GM19397 (cell line): ENCODE data around the gene RBL1.
"Not testable (repeated sequence)": the region's sequence is repeated elsewhere in the genome, so short reads cannot be mapped to it uniquely, and the experiment has no call there.

Experiments
- ATAC-seq: cut with Tn5 transposase; IDR thresholded peaks from one replicate; pipeline ENCODE4 v1.9.1; 2021; ENCODE audit warnings: mild to moderate bottlenecking, moderate library complexity; ENCODE audit not compliant: unreplicated experiment

RBL1 gene, protein sequence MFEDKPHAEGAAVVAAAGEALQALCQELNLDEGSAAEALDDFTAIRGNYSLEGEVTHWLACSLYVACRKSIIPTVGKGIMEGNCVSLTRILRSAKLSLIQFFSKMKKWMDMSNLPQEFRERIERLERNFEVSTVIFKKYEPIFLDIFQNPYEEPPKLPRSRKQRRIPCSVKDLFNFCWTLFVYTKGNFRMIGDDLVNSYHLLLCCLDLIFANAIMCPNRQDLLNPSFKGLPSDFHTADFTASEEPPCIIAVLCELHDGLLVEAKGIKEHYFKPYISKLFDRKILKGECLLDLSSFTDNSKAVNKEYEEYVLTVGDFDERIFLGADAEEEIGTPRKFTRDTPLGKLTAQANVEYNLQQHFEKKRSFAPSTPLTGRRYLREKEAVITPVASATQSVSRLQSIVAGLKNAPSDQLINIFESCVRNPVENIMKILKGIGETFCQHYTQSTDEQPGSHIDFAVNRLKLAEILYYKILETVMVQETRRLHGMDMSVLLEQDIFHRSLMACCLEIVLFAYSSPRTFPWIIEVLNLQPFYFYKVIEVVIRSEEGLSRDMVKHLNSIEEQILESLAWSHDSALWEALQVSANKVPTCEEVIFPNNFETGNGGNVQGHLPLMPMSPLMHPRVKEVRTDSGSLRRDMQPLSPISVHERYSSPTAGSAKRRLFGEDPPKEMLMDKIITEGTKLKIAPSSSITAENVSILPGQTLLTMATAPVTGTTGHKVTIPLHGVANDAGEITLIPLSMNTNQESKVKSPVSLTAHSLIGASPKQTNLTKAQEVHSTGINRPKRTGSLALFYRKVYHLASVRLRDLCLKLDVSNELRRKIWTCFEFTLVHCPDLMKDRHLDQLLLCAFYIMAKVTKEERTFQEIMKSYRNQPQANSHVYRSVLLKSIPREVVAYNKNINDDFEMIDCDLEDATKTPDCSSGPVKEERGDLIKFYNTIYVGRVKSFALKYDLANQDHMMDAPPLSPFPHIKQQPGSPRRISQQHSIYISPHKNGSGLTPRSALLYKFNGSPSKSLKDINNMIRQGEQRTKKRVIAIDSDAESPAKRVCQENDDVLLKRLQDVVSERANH

DNA sequence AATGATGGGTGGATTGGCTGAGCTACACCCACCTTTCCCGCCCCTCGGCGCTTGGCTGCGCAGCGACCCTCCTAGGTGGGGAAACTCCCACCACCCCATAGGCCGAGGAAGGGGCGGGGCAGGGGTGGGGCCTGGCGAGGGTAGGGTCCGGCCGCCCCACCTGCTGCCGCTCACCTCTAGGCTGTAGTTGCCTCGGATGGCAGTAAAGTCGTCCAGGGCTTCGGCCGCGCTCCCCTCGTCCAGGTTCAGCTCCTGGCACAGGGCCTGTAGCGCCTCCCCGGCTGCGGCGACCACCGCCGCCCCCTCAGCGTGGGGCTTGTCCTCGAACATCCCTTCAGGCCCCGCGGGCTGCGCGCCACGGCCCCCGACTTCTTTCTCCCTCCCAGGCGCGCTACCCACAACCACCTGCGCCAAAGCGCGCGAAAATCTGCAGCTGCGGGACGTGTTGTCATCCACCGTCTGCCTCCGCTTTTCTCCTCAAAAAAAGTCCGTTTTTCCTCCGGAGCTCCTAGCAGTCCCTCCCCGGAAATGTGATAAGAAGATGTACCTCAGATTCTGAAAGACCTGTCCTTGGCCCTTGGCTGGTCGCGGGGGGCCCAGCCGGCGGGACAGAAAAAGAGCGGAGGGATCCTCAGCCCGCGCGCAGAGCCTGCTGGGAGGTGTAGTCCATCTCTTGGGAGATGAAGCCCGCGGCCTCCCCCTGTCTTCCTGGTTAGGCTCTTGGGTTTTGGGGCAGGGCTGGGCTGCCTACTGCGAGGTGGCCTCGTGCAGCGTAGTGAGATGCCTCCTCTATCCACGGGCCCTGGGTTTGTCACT lies at the start of gene RBL1:
Gene RBL1, minus strand, starts transcription at position 399 of the 816 bp plus-strand sequence. Its CDS starts 69 bp downstream, at position 330.
- peak; percentile 78 for ATAC-seq

DNA sequence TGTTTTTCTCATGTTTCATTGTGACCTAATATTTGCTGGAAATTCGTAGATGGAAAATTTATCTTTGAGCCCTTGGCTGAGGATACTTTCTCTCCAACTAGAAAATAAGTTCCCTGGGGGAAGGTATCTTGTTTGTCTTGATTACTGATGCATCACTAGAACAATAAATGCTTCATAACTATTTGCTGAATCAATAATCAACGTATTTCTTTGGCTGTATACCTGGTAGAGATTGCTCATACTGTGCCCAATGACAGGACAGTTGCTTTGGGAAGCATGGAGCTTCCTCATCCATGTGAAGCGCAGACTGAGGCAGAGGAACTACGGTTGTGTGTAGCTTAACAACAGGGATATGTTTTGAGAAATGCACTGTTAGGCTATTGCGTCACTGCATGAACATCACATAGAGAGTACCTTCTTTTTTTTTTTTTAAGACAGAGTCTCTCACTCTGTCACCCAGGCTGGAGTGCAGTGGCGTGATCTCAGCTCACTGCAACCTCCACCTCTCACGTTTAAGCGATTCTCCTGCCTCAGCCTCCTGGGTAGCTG lies 49.1 kb upstream of the RBL1 start:
- no peak for ATAC-seq

DNA sequence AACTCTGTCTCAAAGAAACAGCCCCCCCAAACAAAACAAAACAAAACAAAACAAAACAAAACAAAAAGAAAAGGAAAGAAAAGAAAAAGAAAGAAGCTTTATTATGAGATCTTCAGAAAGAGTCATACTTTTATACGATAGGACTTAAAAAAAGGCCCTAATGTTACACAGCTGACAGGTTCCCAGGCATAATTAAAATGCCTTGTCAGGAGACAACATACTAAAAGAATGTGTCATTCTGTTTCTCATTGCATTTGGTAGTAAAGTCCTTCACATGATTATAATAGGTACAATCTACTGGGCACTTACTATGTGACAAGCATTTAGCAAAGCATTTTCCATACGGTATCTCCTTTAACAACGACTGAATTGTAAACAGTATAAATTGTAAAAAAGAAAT lies 46.9 kb upstream of the RBL1 start:
- no peak for ATAC-seq

DNA sequence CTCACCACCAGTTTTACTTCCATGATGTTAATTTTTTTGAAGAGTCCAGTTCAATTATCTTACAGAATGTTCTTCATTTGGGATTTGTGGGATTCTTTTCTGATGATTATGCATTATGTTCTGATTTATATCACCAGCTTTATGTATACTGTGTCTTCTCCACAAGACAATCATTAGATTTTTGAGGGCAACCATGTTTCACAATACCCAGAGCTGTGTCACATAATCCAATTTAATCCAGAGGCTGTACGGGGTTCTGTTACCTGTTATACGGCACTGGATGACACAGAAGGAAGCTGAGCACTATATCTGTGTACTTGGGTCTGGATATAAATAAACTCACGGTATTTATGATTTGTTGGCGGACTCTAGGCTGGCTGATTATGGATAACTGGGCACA lies 41.8 kb upstream of the RBL1 start:
- no peak for ATAC-seq

DNA sequence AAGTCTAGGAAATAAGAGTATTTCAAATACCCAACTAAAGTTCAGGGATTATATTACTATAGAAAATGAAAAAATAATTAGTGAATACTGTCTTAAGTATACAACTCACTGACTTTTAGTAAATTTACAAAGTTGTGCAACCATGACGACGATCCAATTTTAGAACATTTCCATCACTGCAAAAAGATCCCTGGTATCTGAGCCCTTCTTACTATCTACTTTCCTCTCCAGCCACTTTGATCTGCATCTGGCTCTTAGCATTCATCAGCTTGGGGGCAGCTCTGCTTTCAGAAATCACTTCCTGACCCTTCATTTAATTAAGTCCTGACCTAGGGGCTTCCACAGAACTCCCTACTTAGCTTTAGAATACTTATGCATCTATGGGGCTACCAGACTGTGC lies 38.2 kb upstream of the RBL1 start:
- no peak for ATAC-seq

DNA sequence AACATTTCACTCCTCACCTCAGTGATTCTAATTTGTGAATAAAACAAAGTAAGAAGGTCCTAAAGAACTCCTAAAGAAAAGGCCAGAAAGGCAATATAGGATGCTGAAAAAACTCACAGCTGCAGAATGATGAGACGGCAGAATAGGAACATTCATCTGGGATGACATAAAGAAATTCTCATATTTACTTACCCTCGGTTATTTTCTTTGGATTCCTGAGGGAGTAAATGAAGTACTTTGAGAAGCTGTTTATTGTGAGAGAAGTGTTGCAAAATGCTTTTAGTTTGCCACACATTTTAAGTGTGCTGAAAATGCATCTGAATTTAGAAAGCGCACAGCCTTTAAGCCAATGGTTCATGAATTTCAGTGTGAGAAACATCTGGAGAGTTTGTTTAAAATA lies 35.7 kb upstream of the RBL1 start:
- ATAC-seq: no peak

DNA sequence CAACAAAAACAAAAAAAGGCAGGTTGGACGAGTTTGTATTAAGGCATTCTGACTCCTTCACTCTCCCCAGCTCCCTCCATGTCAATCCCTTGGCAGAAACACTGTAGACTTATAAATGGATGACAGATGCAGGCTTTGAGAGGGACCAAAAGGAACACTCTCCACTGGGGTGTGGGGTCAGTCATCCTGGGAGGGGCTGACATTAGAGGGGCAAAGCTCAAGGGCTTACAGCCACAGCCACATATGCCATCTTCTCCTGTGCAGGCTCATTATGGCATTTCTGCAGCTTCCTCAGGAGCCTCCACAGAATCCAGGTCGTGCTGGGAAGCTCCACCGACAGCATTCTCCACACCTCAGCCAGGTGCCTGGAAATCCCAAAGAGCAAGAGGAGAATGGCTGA lies 33.0 kb upstream of the RBL1 start:
- ATAC-seq: no peak

DNA sequence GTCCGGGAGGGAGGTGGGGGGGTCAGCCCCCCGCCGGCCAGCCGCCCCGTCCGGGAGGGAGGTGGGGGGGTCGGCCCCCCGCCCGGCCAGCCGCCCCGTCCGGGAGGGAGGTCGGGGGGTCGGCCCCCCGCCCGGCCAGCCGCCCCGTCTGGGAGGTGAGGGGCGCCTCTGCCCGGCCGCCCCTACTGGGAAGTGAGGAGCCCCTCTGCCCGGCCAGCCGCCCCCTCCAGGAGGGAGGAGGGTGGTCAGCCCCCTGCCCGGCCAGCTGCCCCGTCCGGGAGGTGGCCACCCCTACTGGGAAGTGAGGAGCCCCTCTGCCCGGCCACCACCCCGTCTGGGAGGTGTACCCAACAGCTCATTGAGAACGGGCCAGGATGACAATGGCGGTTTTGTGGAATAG lies 30.5 kb upstream of the RBL1 start:
- ATAC-seq: not testable (repeated sequence)

DNA sequence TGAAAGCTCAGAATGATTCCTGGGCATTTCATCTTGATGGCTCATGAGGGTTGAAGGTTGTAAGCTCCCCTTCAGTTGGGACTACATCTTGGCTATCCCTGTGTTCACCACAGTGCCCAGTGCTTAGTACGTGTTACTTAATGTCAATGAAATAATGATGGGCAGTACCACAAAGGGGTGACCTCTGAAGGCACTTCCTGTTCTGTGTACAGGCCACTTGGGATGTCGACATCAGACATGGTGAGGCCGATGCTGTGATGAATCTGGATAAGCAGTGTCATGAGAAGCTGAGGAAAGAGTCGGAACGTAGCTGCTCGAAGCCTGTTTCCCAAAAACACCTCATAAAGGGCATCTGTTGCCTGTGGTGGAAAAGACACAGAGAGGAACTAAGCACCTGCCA lies 27.6 kb upstream of the RBL1 start:
- no peak for ATAC-seq

DNA sequence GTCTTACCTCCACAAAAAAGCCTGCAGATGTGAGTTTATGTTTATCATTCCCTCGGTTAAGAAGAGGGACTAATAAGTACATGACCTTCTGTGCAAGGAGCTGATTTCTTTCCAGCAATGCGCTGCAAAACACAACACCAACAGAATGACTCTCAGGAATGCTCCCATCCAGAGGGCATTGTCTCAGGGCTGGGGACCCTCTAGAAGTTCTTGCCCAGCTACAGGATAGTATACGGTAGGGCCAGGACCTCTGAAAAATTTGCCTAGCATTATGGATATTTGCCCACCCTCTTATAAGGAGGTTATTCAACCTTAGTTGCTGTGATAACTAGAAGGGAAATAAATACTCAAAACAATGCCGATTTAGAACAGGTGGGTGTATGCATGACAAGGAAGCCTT lies 24.7 kb upstream of the RBL1 start:
- no peak for ATAC-seq

DNA sequence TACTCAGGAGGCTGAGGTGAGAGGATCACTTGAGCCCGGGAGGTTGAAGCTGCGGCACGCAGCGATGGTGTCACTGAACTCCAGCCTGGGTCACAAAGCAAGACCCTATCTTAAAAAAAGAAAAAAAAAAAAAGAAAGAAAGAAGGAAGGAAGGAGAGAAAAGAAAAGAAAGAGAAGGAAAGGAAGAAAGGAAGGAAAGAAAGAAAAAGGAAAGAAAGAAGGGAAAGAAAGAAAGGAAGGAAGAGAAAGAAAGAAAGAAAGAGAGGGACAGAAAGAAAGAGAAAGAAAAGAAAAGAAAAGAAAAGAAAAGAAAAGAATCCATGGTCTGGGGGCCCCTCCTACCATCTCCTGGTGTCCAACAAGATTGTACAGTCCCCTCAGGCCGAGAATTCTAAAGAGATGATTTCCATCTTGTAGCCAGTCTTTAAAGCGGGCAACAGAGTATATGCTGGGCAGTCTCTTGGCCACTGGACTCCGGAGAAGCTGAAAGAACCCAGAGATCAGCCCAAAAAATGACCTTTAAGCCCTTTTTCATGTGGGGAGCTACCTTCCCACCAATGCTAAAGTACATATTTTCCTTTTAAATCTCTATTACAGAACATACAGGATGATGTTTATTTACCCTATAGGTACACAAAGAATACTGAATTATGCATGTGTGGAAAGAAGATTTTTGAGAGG lies 23.7 kb upstream of the RBL1 start:
- ATAC-seq: no peak

DNA sequence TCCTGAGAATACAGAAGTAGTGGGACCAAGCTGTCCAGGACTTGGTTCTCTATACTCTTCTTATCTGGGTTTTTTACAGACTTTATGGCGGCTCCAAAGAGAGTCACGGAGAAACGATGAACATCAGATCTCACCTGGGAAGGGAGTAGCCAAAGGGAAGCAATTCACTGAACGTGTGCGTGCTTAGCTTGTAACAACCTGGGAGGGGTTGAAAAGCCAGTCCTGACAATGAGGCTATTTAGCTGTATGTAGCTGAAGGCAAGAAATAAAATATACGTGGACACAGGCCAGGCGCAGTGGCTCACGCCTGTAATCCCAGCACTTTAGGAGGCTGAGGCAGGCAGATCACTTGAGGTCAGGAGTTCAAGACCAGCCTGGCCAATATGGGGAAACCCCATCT lies 18.2 kb upstream of the RBL1 start:
- ATAC-seq: no peak

DNA sequence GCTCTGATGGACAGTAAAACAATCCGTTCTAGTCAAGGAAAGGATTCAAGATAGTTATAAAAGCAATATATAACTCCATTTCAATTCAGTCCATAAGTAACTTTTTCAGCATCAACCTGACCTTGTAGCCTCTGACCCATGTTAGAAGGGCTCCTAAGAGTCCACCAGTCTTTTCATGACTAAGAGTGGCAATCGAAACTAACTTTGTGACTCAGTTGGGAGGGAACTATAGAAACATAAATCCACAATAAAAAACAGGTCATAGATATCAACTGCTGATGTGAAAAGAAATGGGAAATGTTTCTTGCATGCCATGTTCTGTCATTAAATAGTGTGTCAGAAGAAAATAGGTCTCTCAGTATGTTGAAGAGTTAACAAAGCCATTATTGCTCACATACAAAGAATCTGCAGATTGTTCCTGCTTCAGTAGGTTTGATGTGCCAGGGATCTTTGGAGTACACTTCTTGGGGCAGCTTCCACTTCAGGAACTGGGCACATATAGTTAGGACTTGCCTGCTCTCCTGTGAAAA lies 16.2 kb upstream of the RBL1 start:
- no peak for ATAC-seq

DNA sequence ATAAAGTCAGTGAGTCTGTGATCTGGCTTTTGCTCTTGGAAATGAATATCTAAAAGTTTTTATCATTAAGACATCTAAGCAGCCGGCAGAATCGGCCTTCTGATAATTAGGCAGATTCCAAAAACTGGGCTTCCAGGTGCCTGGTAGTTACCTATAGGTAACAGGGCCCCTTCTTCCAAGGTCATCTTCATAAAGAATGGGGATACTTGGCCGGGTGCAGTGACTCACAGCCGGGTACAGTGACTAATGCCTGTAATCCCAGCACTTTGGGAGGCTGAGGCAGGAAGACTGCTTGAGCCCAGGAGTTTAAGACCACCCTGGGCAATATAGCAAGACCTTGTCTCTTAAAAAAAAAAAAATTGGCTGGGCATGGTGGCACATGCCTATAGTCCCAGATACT lies 12.9 kb upstream of the RBL1 start:
- no peak for ATAC-seq

DNA sequence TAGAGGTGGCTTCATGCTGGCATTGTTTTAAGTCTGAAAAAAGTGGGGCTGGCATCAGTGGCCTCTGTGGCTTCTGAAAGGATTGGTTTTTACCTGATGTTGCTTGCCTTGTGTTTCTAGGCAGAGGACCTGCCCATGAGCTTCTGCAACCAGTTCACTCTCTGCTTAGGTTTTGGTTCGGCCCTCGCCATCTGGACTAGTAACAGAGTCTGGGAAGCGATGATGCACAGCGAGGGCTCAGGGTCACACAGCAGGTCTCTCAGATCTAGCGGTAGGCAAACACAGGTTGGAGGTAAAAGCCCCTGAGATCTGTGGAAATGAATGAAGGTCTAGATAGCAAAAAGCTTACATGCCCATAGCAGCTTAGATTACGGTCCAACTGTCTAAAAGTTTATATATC lies 6.8 kb upstream of the RBL1 start:
- ATAC-seq: no peak

DNA sequence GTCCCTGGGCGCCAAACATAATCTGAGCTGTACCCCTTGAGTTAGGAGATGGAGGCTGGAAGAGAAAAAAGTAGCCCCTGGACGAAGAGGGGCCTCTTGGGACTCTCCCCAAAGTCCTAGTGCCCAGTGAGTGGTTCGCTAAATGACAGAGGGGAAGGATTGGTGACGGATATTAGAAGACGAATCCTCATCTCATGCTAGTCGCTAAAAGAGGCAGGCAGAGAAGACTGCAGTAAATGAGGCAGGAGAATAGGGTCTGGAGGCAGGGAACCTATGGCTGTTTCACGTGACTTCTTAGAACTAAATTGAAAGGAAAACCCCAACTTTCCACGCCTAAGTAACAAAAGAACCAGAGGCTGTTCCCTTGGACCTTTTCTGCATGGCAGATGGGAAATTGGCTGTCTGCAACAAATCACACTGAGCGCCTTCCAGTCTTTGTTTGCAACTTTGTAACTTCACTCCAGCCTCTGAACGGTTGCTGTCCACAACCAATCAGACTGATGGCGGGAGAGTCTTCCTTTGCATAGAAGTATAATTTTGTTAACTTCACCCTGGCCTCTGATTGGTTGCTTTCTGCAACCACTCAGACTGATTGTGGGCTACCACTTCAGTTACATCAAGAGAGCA lies 731 bp upstream of the RBL1 start:
- ATAC-seq: no peak

DNA sequence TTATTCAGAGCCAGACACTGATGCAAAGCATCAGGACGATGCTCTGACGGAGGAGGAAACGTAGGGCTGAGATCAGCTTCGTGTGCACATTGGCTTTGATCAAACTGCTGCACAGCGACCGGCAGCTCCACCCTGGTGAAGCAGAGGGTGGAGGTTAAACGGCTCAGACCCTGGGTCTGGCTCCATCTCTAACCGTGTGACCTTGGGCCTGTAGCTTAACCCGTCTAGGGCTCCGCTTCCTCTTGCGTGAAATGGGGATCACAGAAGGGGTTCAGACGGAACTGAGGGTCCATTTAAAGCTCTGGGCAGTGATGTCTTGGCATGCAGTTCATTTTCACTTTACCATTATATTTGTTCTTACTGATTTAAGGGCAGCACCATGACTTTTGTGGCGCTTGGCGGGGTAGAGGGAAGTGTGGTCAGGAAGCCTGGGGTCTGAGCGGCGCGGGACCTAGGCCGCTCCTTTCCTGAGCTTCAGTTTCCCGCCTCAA lies 644 bp downstream of the RBL1 start:
- peak; percentile 20 for ATAC-seq

DNA sequence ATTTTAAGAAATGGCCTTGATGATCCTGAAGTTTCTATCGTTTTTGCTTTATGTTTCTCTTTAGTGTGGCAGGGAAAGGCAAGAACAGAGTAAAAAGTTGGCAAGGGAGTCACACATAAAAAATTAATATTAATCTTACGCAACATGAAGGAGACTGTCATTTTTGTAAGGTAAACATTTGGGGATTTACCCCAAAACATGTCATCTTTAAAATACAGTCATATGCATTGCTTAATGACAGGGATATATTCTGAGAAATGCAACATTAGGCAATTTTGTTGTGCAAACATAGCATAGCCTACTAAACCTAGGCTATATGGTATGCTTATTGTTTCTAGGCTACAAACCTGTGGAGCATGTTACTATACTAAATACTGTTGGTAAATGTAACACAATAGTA lies 5.4 kb downstream of the RBL1 start:
- ATAC-seq: no peak

DNA sequence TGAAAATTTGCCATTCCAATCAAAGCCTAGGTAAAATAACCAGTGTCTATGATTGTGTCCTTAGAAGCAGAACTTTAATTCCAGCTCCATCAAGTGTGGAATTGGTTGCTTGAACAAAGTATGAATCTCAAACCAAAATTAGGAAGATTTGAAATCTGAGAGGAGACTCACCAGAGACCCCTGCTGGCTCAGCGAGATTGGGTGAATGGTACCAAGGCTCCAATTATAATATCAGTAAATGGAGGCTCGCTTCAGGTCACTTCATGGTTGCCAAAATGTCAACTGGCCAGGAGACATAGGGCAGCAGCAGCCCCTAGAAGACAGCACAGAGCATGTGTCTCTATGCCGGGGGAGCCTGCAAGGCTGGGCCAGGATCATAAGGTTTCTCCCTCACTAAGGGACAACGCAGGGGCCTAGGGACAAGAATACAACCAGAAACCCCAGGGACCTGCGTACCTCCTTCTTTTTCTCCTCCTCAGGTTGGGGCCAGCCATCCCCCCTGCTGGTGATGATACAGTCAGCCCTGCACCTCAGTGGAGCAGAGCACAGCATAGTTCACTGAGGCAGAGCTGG lies 14.0 kb downstream of the RBL1 start:
- no peak for ATAC-seq
